NCI-H1694 treated with DMSO at 0.1 percent for 48 hours (cell line): ENCODE data around the gene OR51B2.

Experiments
- DNase-seq: peaks from one replicate; lab custom pipeline; 2025; lab: John Stamatoyannopoulos, UW

OR51B2 gene

DNA sequence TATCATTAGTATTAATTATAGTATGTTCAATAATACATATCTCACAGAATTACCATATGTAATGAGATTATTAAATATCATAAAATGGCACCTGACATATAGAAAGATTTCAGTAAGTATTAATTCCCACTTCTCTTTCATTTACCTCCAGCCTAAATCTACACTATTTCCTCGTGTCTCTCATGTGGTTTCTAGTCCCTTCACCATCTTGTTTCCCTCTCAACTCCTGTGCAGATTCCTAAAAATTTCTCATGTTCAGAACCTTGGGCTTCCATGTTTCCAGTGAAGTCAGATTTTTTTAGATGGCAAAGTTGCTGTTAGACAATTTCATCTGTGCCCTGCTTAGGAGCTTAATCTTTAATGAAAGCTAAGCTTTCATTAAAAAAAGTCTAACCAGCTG is 40.2 kb downstream of the OR51B2 start:
- no peak for DNase-seq

DNA sequence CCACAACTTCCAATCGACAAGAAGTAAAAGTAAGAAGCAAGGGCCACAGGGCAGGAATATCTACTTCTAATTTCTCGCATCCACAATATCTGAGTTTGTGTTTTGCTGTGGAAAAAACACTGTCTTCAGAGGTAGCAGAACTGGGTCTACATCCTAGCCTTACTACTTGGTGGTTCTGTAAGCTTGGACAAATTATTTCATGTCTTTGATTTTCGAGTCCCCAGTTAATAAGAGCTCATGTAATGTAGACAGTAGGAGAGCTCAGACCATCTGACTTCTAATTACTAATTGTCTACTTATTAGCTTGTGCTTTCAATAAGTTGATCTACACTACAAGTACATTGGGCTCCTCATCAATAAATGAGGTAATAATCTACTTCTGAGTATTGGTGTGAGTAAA is 41.0 kb downstream of the OR51B2 start:
- DNase-seq = no peak

DNA sequence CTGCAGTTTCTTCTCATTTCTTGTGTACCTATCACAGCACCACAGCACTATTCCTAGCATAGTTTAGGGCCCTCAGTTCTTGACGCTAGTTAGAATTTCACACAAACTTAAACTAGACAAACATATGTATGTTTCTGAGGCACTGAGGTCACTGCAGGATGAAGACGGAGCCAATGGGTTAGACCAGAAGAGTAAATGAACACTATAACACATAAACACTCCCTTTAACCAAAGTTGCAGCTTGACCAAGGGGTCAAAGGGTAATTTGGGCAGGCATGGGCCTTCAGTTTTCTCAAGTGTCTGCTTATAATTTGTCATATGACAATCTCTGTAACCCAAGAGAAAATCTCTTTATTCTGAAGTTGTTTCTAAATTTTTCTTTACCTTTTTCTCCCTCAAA is 41.5 kb downstream of the OR51B2 start:
- DNase-seq = no peak

DNA sequence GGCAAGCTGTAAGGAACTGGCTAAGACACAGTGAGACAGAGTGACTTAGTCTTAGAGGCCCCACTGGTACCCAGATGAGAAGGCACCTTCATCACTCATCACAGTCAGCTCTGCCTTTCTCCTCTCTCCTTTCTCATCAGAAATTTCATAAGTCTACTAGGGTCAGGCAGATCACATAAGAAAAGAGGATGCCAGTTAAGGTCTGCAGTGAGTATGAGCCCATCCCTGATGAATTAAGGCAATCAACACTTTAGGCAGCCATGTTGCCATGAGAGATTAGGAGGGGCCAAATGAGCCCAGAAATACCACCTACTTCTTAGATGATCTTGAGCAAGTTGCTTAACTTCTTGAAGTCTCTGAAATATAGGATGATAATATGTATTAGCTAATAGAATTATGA is 42.5 kb downstream of the OR51B2 start:
- DNase-seq = no peak

DNA sequence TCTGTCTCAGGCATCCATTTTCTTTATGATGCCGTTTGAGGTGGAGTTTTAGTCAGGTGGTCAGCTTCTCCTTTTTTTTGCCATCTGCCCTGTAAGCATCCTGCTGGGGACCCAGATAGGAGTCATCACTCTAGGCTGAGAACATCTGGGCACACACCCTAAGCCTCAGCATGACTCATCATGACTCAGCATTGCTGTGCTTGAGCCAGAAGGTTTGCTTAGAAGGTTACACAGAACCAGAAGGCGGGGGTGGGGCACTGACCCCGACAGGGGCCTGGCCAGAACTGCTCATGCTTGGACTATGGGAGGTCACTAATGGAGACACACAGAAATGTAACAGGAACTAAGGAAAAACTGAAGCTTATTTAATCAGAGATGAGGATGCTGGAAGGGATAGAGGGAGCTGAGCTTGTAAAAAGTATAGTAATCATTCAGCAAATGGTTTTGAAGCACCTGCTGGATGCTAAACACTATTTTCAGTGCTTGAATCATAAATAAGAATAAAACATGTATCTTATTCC is 43.5 kb downstream of the OR51B2 start:
- no peak for DNase-seq

DNA sequence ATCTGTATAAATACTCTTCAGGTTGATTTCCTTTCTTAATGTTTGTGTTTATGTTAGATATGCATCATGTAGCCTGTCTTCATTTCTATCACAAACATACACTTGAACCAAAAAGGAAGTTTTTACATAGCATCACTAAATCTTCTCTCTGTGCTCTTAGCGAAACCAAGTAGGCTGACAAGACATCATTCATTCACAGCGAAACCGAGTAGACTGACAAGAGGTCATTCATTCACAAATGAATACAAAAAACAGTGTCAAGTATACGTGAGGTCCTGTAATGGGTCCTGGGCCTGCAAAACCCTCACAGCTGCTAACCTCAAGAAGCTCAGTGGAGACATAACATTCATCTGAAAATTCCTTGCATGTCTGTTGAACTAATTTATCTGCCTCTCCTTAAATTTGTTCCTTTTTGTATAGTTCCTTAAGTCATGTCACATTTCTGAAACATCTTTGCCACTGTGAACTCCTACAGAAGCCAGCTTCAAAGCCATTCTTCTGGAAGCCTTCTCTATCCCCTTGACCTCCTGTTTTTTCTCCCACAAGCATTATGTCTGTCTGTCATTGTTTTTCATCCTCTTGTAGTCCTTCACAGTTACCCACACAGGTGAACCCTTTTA is 44.5 kb downstream of the OR51B2 start:
- DNase-seq = no peak

DNA sequence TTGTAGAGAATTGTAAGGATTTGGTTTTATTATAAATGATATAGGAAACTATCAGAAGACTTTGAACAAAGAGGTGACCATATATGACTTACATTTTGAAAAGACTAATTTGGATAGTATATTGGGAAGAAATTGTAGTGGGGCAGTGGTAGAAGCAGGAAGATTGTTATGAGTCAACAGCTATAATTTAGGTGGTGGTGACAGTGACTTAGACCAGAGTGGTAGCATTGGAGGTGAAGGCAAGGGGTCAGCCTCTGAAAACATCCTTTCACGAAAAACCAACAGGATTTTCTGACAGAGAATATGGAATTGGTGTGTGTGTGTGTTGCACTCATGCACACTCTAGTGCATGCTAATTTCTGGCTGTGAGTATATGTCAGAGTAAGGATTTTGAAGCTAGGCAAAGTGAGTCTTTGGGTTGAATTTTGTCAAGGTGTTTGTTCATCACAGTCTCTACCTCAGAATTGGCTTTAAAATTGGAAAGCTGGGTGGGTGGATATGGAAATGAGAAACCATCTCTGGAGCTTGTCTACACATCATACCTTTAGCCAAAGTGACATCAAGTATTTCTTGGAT is 46.2 kb downstream of the OR51B2 start:
- no peak for DNase-seq

DNA sequence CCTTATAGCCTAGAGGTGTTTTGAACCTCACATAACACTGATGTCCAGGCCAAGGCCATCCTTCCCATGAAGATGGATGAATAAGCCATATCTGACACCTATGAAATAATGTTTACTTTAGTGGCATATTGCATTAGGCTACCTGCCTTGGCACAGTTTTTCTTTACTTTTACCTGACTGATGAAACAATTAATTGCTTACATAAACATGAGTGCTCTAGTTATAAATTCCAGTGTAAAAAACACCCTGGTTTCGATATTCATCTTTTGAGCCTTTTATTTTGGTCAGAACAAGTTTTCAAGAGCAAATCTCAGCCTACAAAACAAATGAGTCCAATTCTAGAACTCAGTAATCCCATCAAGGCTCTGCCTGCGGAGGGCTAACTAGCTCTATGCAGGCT is 47.4 kb downstream of the OR51B2 start:
- no peak for DNase-seq

DNA sequence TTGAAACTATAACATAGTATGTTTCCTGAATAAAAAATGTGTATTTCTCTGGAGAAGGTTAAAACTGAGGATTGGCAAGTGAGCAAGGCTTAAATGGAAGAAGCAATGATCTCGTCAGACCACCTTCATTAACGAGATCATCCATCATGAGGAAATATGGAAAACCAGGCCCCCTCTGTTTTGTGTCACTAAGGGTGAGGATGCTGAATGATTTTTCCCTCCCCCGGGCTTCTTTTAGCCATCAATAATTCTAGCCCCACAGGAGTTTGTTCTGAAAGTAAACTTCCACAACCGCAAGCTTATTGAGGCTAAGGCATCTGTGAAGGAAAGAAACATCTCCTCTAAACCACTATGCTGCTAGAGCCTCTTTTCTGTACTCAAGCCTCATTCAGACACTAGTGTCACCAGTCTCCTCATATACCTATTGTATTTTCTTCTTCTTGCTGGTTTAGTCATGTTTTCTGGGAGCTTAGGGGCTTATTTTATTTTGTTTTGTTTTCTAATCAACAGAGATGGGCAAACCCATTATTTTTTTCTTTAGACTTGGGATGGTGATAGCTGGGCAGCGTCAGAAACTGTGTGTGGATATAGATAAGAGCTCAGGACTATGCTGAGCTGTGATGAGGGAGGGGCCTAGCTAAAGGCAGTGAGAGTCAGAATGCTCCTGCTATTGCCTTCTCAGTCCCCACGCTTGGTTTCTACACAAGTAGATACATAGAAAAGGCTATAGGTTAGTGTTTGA is 48.6 kb downstream of the OR51B2 start:
- no peak for DNase-seq

DNA sequence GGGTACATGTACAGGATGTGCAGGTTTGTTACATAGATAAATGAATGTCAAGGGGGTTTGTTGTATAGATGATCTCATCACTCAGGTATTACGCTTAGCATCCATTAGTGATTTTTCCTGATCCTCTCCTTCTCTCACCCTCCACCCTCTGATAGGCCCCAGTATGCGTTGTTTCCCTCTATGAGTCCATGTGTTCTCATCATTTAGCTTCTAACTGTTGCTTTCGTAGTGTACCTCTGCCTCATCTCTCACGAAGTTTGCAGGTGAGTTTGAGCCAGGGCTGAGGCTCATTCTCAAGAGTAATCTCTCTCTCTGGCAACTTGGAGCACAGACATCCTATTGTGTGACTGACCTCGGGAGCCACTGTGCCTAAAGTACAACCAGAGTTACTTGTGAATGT is 49.7 kb downstream of the OR51B2 start:
- no peak for DNase-seq
